ENCODE data around the gene STARD7. TPM values are rescaled to one million over a fixed set of nuclear protein-coding genes. Genes with fewer than 3 reads are reported as not detected.

The STARD7 gene
- total RNA-seq, 2 experiments from 2014 or later: 139 to 143 TPM

DNA sequence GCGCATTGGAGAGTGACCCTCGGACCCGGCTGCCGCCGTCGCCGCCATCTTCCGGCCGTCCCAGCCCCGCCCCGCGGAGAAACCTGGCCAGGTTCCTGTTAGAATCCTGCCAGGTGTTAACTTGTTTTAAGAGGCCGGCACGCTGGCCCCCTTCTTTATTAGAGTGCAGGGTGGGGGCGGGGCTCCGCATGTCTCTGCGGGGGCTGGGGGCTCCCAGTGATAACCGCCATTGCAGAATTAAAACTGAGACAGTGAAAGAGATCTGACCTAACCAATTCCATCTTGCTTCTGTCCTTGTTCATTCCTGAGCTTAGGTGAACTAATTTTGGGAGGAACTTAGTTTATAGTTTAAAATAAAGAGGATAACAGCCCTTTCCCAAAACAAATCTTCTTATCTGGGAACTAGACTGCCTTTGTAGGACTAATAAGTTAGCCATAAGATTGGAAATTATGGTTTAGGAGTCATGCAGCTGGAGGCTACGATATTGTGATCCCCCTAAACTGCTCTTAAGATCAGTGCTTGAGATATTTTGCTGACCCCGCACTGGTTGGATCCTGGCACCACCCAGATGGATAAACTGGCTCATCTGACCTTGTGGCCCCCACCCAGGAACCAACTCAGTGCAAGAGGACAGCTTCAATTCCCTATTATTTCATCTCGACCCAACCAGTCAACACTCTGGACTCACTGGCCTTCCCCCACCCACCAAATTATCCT is 543 bp upstream of the STARD7 start:
- ATAC-seq: no peak
- CTCF ChIA-PET: interaction anchor here (1.2 to 3.1 kb wide), 11 partner anchors 14 to 217 kb away, joined by 3 to 20 read pairs (median 9); partner anchors contain the start of genes ANKRD36C and ASTL
- no peaks in the 10 kb centered on the region for H3K27me3 Mint-ChIP-seq (ENCODE audit: low read depth)

DNA sequence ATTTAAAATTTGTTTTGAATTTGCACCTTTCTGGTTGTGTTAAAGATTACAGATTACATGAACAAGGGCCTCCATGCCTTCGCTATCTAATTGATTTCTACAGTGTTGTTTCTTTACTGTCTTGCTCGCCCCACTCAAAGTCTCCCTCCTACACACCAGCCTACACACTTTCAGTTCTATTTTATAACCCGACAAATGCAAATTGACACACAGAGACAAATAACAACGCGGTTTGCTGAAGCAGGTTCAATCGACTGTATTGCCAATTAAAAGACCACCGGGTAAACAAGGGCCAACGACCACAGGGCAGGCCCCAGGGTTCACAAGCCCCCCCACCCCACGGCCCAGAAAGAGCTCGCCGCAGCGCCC is 869 bp downstream of the STARD7 start:
- ATAC-seq (no peak), DNase-seq (peak; percentile 35)
- Mint-ChIP-seq H3K4me1 (ENCODE audit: low read depth) (peaks cover 61% of the 10 kb centered on the region), H3K27me3 (ENCODE audit: low read depth) (no peaks in the 10 kb centered on the region), H3K27ac (peak overlapping the region; percentile 80), H3K4me3 (peak overlapping the region; percentile 87), H3K36me3 (ENCODE audit: low read depth) (peaks cover 33% of the 10 kb centered on the region), H3K9me3 (ENCODE audit: insufficient read depth) (no peaks in the 10 kb centered on the region)
- ChIA-PET CTCF (interaction anchor here (0.7 to 3.1 kb wide), 12 partner anchors 9 to 215 kb away, joined by 3 to 20 read pairs (median 8); partner anchors contain the start of genes ADRA2B, ANKRD36C and ASTL), POLR2A (interaction anchor here (0.7 to 3.2 kb wide), 21 partner anchors 8 to 330 kb away, joined by 3 to 17 read pairs (median 5); partner anchors contain the start of genes ASTL, CIAO1, DUSP2 and NCAPH)

More for the DNA sequence above, 543 bp upstream of the STARD7 start:
- DNase-seq: no peak
- Mint-ChIP-seq H3K9me3 (ENCODE audit: insufficient read depth) (no peaks in the 10 kb centered on the region), H3K36me3 (ENCODE audit: low read depth) (peaks cover 25% of the 10 kb centered on the region), H3K4me1 (ENCODE audit: low read depth) (peaks cover 47% of the 10 kb centered on the region), H3K4me3 (peak overlapping the region; percentile 87), H3K27ac (peak overlapping the region; percentile 86)
- POLR2A ChIA-PET: interaction anchor here (0.5 to 3.2 kb wide), 24 partner anchors 8 to 183 kb away, joined by 3 to 17 read pairs (median 5); partner anchors contain the start of genes ASTL, CIAO1, DUSP2 and NCAPH

DNA sequence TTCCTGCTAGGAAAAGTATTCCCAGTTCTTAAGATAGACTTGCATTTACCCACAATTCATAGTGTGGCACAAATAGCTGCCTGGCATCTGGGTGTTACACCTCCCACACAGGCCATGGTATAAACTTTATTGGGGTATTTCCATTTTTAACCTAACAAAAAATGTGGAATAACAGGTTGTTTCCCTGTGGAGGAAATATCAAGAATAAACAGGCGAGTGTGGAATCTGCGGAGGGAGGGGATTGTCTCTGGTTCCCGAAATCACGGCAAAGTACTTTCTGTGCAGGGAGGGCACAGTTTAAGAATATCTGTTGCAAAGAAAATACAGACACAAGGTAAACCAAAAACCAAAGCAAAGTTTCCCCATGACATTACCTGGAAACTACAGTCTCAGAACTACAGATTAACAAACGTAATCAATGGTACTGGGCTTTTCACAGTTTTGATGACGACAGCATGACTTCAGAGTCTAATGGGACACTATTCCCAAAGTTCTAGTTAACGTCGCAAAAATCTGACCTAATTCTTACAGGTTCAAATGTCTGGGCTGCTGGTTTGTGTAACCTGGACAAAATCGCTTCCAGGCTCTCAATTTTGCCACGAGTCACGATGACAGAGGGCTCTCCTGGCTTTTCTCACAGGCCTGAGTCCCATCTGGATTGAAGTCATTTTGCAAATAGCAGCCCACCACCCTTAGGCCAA is 1.4 kb downstream of the STARD7 start:
- ChIA-PET POLR2A (interaction anchor here (0.7 to 3.2 kb wide), 6 partner anchors 49 to 65 kb away, joined by 3 to 17 read pairs (median 8); partner anchors contain the start of gene CIAO1), CTCF (interaction anchor here (1.1 to 3.1 kb wide), 4 partner anchors 54 to 215 kb away, joined by 3 to 18 read pairs (median 14); partner anchors contain the start of gene ANKRD36C)
- DNase-seq: no peak
- peaks cover 66% of the 10 kb centered on the region for H3K4me1 Mint-ChIP-seq (ENCODE audit: low read depth)
- ATAC-seq: no peak
- peaks cover 33% of the 10 kb centered on the region for H3K36me3 Mint-ChIP-seq (ENCODE audit: low read depth)
- peak overlapping the region; percentile 80 for H3K27ac Mint-ChIP-seq
- no peaks in the 10 kb centered on the region for H3K9me3 Mint-ChIP-seq (ENCODE audit: insufficient read depth)
- no peaks in the 10 kb centered on the region for H3K27me3 Mint-ChIP-seq (ENCODE audit: low read depth)
- peak overlapping the region; percentile 87 for H3K4me3 Mint-ChIP-seq

DNA sequence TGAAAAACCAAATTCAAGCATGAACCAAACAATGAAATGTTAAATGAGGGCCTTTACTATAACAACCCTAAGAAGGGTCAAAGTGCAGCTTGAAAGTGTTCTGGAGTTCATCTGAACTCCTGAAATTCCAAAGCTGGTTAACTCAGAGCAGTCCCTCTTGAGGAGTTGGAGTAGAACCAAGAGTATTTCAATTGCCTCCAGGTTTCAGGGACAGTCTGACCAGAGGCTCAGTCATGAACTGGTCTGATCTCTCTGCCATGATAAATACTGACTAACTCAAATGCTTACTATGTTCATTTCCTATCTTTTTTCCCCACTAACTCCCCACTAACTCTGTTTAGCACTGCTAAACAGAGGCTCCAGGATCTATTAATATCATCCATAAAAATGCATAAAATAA is 2.7 kb downstream of the STARD7 start:
- H3K4me1 Mint-ChIP-seq (ENCODE audit: low read depth): peaks cover 75% of the 10 kb centered on the region
- CTCF ChIA-PET: interaction anchor here (0.8 to 1.1 kb wide), 6 partner anchors 9 to 96 kb away, joined by 3 to 5 read pairs (median 4); no protein-coding TSS in a partner anchor
- POLR2A ChIA-PET: interaction anchor here (0.6 to 0.8 kb wide), 3 partner anchors 53 to 61 kb away, joined by 3 to 4 read pairs (median 3); partner anchors contain the start of gene DUSP2
- H3K36me3 Mint-ChIP-seq (ENCODE audit: low read depth): peaks cover 34% of the 10 kb centered on the region
- H3K9me3 Mint-ChIP-seq (ENCODE audit: insufficient read depth): no peaks in the 10 kb centered on the region
- peak overlapping the region; percentile 70 for H3K4me3 Mint-ChIP-seq
- H3K27ac Mint-ChIP-seq: peak overlapping the region; percentile 67
- DNase-seq (no peak), ATAC-seq (no peak)
- no peaks in the 10 kb centered on the region for H3K27me3 Mint-ChIP-seq (ENCODE audit: low read depth)

DNA sequence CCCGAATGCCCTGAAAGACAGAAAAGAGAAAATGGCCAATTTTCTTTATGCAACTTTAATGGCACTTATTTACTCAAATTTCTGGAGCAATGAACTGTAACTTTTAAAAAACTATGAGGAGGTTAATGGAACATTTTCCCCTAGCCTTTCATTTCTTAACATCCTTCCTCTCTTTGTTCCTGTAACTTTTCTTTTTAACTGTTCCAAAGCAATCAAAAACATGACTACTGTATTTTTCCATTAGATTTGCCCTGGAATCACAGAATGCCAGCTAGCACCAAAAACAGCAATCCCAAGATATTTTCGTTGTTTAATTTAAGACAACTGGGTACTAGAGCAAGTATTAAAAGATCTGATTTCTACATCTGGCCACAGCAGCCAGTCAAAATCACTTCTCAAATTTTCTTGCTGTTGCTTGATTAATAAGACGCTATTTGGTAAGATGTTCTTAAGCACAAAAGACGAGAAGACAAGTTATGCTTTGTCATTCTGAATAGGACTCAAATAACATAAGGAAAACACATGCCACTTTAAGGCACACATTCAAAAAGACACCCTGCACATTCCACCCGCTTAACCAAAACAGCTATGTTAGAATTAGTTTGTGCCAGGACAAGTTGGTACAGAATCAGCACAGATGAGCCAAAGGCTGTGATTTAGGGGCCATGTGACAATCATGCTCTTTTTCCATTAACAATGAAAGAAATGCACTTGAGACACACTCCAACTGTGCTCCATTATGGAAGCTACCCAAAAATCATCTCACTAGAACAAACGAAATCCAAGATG is 3.6 kb downstream of the STARD7 start:
- H3K27ac Mint-ChIP-seq: peak overlapping the region; percentile 16
- H3K36me3 Mint-ChIP-seq (ENCODE audit: low read depth): peaks cover 38% of the 10 kb centered on the region
- H3K27me3 Mint-ChIP-seq (ENCODE audit: low read depth): no peaks in the 10 kb centered on the region
- ATAC-seq: no peak
- DNase-seq: no peak
- ChIA-PET POLR2A (interaction anchor here (0.6 to 0.8 kb wide), 3 partner anchors 54 to 60 kb away, joined by 3 to 4 read pairs (median 3); partner anchors contain the start of gene DUSP2), CTCF (interaction anchor here (0.5 to 4.8 kb wide), 10 partner anchors 8 to 103 kb away, joined by 3 to 24 read pairs (median 3); partner anchors contain the start of gene ASTL)
- H3K4me1 Mint-ChIP-seq (ENCODE audit: low read depth): peaks cover 74% of the 10 kb centered on the region
- peak overlapping the region; percentile 38 for H3K4me3 Mint-ChIP-seq
- no peaks in the 10 kb centered on the region for H3K9me3 Mint-ChIP-seq (ENCODE audit: insufficient read depth)

DNA sequence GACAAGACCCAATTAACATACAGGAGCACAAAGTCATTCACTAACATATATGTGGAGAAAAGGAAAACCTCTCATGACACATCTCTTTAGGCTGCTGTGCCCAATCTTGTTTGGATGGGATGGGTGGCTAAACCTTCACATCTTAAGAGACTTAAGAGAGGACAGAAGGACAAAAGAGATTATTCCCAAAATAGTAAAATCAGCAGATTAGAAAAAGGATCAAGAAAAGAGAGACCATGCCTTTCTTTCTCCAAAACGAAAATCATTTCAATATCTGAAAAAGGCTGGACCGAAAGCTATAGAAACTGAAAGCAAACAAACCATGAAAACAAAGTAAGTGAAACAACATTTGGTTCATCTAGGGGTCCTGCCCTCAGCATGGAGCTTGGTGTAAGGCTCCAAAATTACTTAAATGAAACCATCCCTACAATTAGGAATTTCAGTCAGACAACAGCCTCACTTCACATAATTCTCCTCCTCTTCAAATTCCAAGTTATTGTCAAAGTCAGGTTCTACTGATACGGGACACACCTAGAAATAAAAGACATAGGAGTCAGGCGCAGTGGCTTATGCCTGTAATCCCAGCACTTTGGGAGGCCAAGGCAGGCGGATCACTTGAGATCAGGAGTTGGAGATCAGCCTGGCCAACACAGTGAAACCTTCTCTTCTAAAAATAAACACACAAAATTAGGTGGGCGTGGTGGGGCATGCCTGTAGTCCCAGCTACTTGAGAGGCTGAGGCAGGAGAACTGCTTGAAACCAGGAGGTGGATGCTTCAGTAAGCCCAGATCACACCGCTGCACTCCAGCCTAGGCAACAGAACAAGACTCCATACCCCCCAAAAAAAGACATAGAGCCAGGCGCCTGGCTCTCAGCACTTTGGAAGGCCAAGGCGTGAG is 5.2 kb downstream of the STARD7 start:
- no peak for DNase-seq
- peaks cover 40% of the 10 kb centered on the region for H3K36me3 Mint-ChIP-seq (ENCODE audit: low read depth)
- H3K9me3 Mint-ChIP-seq (ENCODE audit: insufficient read depth): no peaks in the 10 kb centered on the region
- H3K27me3 Mint-ChIP-seq (ENCODE audit: low read depth): no peaks in the 10 kb centered on the region
- peaks cover 74% of the 10 kb centered on the region for H3K4me1 Mint-ChIP-seq (ENCODE audit: low read depth)
- H3K27ac Mint-ChIP-seq: peak overlapping the region; percentile 70
- H3K4me3 Mint-ChIP-seq: peak overlapping the region; percentile 67
- no peak for ATAC-seq
- CTCF ChIA-PET: interaction anchor here (1.5 to 4.8 kb wide), 5 partner anchors 28 to 211 kb away, joined by 4 to 34 read pairs (median 9); partner anchors contain the start of genes CIAO1 and TMEM127
- POLR2A ChIA-PET: no interaction called here

DNA sequence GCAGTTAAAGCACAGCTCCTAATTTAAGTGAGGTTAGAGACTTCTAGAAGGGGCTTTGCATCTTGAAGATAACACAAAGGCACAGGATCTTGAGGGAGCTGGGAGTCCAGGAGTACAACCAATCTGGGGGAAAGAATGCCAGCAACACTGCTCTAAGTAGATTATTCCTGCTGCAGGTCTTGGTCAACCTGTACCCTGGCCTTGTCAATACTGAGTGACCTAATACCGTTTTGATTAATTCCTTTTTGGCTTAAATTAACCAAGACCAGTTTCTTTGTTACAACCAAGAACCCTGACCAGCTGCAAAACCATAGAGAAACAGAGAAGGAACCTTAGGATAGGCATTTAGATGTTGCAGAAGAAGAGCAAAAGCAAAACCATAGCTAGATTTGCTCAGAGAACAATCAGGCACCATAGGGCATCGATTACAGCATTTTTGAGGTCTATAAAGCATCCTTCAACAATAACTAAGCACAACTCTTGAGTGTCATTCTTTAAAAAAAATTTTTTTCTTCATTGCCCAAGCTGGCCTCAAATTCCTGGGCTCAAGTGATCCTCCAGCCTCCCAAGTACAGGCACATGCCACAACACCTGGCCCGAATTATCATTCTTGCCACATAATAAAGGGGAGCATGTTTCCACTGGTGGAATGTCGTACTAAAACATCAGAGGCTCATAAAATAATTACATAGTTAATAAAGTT is 6.3 kb downstream of the STARD7 start:
- POLR2A ChIA-PET: no interaction called here
- H3K27ac Mint-ChIP-seq: no peak overlapping the region
- H3K27me3 Mint-ChIP-seq (ENCODE audit: low read depth): no peaks in the 10 kb centered on the region
- no peak overlapping the region for H3K4me3 Mint-ChIP-seq
- peaks cover 74% of the 10 kb centered on the region for H3K4me1 Mint-ChIP-seq (ENCODE audit: low read depth)
- no peaks in the 10 kb centered on the region for H3K9me3 Mint-ChIP-seq (ENCODE audit: insufficient read depth)
- H3K36me3 Mint-ChIP-seq (ENCODE audit: low read depth): peaks cover 39% of the 10 kb centered on the region
- DNase-seq: no peak
- CTCF ChIA-PET: interaction anchor here (0.7 to 4.8 kb wide), 9 partner anchors 9 to 210 kb away, joined by 3 to 34 read pairs (median 8); partner anchors contain the start of genes ASTL, CIAO1 and TMEM127
- ATAC-seq: no peak

DNA sequence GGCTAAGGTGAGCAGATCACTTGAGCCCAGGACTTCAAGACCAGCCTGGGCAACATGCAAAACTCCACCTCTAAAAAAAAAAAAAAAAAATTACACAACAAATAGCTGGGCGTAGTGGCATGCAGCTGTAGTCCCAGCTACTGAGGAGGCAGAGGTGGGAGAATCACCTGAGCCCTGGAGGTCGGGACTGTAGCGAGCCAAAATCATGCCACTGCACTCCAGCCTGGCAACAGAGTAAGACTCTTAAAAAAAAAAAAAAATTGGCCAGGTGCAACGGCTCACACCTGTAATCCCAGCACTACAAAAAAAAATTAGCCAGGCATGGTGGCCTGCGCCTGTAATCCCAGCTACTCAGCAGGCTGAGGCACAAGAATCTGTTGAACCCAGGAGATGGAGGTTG is 7.3 kb downstream of the STARD7 start:
- no peak for DNase-seq
- Mint-ChIP-seq H3K4me3 (no peak overlapping the region), H3K9me3 (ENCODE audit: insufficient read depth) (no peaks in the 10 kb centered on the region), H3K36me3 (ENCODE audit: low read depth) (peaks cover 34% of the 10 kb centered on the region), H3K4me1 (ENCODE audit: low read depth) (peaks cover 68% of the 10 kb centered on the region), H3K27me3 (ENCODE audit: low read depth) (no peaks in the 10 kb centered on the region), H3K27ac (no peak overlapping the region)
- no peak for ATAC-seq
- ChIA-PET POLR2A (interaction anchor here (0.7 to 0.9 kb wide), 2 partner anchors 14 to 22 kb away, joined by 3 read pairs; no protein-coding TSS in a partner anchor), CTCF (interaction anchor here (0.8 to 4.8 kb wide), 8 partner anchors 8 to 64 kb away, joined by 3 to 34 read pairs (median 5); partner anchors contain the start of genes ASTL, CIAO1 and TMEM127)

DNA sequence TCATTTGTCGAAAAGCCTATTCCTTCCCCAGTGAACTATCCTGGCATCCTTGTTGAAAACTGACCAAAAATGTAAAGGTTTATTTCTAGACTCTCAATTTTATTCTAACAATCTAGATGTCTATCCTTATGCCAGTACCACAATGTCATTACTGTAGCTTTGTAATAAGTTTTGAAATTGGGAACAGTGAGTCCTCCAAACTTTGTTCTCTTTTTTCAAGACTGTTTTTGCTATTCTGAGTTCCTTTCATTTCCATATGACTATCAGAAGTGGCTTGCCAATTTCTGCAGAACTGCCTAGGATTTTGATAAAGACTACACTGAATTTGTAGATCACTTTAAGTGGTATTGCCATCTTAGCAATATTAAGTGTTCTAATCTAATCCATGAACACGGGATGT is 9.7 kb downstream of the STARD7 start:
- H3K9me3 Mint-ChIP-seq (ENCODE audit: insufficient read depth): no peaks in the 10 kb centered on the region
- H3K27ac Mint-ChIP-seq: no peak overlapping the region
- H3K4me3 Mint-ChIP-seq: no peak overlapping the region
- no peak for ATAC-seq
- H3K4me1 Mint-ChIP-seq (ENCODE audit: low read depth): peaks cover 56% of the 10 kb centered on the region
- H3K36me3 Mint-ChIP-seq (ENCODE audit: low read depth): peaks cover 30% of the 10 kb centered on the region
- POLR2A ChIA-PET: interaction anchor here (0.5 to 2.6 kb wide), 2 partner anchors 10 to 44 kb away, joined by 3 to 14 read pairs; partner anchors contain the start of gene STARD7
- CTCF ChIA-PET: interaction anchor here (0.8 to 1.6 kb wide), 7 partner anchors 9 to 176 kb away, joined by 3 to 6 read pairs (median 3); partner anchors contain the start of gene STARD7
- DNase-seq: no peak
- H3K27me3 Mint-ChIP-seq (ENCODE audit: low read depth): no peaks in the 10 kb centered on the region
